ENCODE results near the gene CLIP1.
"Not testable (repeated sequence)": the region's sequence is repeated elsewhere in the genome, so short reads cannot be mapped to it uniquely, and the experiment has no call there.

The CLIP1 gene

DNA sequence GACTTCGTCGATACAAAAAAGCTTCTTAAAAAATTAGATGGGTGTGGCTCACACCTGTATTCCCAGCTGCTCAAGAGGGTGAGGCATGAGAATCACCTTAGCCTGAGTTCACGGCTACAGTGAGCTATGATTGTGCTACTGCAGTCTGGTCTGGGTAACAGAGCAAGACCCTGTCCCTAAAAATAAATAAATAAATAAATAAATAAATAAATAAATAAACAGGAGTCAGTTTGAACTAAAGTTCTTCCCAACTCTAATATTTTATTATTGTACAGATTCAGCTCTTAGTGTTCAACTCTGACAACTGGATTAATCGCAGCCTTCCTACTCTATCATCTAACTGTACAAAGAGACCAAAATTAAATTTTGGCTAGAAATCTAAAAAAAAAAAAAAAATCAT, 12.7 kb upstream of the CLIP1 start:
- no peak for DNase-seq (ENCODE audit: low spot score)

- not testable (repeated sequence) for DNase-seq (ENCODE audit: low spot score)
Measured at GRCh38 chr12:122429043-122429442, 6.6 kb upstream of the CLIP1 start.

DNA sequence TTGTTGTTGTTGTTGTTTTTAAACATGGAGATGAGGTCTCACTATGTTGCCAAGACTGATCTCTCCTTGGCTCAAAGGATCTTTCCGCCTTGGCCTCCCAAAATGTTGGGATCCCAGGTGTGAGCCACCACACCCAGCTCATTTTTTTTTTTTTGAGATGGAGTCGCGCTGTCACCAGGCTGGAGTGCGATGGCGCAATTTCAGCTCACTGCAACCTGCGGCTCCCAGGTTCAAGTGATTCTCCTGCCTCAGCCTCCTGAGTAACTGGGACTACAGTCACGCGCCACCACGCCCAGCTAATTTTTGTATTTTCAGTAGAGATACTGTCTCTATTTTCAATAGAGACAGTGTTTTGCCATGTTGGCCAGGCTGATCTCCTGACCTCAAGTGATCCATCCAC, 4.9 kb upstream of the CLIP1 start:
- DNase-seq (ENCODE audit: low spot score): no peak

DNA sequence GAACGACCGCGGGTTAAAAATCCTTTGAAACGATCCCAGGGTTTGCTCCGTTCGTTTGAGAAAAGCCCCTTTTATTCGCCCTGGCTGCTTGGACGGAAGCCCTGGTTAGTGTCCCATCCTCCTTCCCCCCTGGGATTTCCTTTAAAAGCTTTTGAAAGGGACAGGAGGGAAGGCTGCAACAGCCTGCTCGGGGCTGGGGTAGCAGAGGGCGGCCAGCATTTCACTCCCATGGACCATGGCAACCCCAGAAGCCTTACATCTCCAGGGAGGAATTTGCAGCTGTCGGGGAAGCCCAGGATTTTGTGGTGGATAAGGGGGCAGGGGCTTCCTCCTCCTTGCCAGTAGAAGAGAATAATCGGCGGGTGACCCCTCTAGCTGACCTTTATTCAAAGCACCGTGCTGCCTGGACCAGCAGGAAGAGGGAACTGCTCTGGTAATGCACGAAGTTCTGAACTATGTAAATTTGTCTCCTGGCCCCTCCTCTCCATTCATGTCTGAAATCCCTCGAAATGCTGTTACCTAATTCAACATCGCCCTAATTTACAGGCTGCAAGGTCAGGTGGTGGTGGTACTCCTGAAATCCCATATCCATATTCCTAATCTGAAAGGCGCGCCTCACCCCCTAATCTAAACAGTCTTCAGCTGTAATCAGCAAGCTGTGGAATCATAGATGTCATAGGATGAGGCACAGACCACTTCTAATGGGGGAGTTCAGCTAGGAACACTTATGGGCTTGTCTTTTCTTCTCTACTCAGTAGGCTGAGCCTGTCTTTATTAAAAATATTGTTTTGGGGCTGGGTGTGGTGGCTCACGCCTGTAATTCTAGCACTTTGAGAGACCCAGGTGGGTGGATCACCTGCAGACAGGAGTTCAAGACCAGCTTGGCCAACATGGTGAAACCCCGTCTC, 1.0 kb upstream of the CLIP1 start:
- peak; percentile 95 for DNase-seq (ENCODE audit: low spot score)

DNA sequence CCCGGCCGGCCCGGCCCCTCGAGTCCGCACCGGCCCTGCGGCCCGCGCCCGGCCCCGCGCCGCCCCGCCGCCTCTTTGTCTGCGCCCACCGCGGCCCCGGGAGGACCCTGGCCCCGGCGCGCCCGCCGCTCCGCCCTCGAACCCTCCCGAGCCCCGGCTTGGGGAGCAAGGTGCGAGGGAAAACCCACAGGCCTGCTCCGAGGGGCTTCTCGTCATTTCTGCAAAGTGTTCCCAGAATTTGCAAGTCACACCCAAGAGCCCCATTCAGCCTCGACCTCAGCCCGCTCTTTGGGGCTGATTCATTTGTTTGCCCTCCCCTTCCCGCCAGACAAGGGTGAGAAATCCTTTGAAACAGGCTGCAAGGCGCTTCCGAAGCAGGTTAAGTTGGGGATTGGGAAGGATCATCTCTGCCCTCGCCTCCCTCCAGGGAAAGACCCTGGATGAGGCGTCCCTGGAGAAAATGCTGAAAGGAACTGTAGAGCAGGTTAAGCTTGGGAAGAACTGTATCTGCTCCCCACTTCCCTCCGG, 325 bp upstream of the CLIP1 start:
- peak; percentile 77 for DNase-seq (ENCODE audit: low spot score)

DNA sequence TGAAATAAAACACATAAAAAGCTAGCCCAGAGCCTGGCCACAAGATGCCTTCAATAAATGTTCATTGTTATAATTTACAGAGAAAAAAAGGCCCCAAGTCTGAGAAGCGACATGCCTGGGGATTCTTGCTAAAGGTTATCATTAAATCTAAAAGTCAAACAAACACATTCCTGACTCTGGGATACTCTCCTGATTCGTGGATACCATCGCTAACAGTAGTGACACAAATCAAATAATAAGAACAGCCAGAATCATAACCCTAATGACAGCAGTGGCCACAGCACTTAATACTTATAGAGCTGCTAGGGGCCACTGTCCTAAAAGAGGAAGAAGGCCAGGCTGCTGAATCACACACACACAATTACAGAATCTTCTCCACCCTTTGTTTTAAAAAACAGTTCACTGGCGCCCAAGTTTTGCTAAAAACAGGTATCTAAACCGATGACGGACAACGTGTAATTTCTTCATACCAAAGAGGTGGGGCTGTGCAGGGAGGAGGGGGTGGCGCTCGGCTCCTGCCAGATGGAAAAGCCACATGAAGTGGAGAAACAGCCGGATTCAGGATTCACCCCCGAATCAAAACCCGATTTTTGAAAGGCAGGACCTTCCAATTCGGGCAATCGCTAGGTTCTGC, 1.2 kb downstream of the CLIP1 start:
- no peak for DNase-seq (ENCODE audit: low spot score)

DNA sequence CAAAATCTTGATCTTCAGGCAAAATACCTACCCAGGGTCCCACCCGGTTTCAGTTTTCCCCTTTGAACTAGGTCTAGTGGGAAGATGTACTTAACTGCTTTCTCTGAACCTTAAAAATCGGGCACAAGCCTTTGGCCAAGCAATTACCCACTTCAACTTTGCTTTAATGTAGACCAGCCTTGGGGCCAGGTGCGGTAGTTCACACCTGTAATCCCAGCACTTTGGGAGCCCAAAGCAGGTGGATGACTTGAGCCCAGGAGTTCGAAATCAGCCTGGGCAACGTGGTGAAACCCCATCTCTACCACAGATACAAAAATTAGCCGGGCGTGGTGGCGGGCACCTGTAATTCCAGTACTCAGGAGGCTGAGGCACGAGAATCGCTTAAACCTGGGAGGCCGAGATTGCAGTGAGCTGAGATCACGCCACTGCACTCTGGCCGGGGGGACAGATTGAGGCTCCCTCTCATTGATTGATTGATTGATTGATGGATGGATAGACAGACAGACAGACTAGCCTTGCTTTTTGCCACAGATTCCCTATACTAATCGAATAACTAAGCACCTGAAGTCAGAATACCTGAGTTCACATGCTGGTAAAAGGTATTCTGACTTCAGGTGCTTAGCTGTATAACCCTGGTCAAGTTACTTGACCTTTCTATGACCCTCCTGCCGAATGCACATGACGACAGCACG, 1.9 kb downstream of the CLIP1 start:
- no peak for DNase-seq (ENCODE audit: low spot score)

- not testable (repeated sequence) for DNase-seq (ENCODE audit: low spot score)
Measured at GRCh38 chr12:122419094-122419493, 3.4 kb downstream of the CLIP1 start.

- DNase-seq (ENCODE audit: low spot score): not testable (repeated sequence)
Measured at GRCh38 chr12:122415665-122416064, 6.8 kb downstream of the CLIP1 start.

DNA sequence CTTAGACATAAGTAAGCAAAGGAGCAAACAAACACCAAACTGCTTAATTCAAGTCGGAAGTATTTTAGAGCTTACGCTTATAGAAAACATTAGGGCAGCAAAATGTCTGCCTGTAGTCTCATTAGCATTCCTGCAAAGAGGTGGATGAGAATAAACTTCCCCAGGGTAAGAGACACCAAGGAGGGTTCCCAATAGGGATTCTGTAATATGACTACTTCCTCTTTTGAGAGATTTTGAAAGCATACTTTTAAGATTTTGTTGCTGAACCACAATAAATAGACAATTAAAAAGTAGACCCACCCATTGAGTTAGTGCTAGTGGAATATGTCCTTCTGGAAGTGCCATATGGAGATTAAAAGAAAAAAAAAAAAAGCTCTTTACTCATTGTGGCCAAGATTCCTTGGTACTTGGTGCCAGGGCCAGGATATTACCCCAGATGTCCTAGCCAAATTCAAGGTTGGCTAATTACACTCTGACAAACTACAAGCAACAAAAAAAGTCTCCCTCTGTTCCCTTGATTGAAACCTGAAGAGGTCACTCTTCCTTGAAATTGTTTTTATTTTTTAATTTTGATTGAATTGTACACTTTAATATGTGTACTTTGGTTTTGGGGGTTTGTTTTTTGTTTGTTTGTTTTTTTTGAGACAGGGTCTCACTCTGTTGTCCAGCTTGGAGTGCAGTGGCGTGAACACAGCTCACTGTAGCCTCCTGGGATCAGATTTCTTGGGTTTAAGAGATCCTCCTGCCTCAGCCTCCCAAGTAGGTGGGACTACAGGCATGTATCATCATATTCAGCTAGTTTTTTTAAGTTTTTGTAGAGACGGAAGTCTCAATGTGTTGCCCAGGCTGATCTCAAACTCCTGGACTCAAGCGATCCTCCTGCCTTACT, 8.7 kb downstream of the CLIP1 start:
- no peak for DNase-seq (ENCODE audit: low spot score)

DNA sequence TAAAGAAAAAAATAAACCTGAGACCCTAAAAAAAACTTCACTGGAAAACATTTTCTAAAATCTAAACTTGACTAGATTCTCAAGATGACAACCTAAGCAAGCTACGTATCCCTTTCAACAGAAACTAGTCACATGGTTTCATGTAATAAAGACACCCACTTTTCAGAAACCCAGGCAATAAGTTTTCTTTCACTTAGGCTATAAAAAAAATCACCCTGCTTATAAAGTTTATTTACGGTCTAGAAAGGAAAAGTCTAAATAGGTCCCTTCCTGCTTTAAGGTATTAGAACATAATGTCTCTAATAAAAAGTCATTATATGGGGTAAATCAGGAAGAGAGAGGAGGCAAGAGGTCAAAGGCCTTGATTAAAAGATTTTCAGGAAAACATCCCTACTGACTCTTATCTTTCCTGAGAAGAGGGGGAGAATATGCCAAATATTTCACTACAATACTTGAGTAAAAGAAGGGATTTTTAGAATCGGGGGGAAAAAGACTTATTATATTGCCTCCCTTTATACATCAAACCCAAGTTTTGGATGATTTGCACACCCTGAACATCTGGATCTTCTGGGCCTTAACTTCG, 9.5 kb downstream of the CLIP1 start:
- no peak for DNase-seq (ENCODE audit: low spot score)

DNA sequence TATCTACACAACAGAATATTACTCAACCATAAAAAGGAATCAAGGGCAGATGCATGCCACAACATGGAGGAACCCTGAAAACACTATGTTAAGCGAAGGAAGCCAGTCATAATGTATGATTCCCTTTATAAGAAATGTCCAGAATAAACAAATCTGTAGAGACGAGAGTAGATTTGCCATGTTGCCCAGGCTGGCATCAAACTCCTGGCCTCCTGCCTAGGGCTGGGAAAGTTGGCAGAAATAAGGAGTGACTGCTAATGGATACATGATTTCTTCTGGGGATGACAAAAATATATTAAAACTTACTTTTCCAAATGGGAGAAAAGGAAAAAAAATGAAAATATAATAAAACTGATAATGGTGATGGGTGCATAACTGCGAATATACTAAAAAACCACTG, 10.9 kb downstream of the CLIP1 start:
- no peak for DNase-seq (ENCODE audit: low spot score)

DNA sequence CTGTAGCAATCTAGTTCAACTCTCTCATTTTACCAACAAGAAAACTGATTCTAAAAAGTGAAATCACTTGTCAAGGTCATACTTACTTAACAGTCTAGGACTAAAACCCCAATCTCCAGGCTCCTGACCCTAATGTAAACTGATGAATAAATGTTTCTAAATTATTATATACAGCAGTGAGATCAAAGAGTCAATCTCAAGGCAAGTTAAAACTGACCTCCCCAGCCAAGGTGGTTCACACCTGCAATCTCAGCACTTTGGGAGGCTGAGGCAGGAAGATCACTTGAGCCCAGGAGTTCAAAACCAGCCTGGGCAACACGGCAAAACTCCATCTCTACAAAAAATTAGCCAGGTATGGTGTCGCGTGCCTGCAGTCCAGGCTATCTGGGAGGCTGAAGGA, 15.3 kb downstream of the CLIP1 start:
- no peak for DNase-seq (ENCODE audit: low spot score)

DNA sequence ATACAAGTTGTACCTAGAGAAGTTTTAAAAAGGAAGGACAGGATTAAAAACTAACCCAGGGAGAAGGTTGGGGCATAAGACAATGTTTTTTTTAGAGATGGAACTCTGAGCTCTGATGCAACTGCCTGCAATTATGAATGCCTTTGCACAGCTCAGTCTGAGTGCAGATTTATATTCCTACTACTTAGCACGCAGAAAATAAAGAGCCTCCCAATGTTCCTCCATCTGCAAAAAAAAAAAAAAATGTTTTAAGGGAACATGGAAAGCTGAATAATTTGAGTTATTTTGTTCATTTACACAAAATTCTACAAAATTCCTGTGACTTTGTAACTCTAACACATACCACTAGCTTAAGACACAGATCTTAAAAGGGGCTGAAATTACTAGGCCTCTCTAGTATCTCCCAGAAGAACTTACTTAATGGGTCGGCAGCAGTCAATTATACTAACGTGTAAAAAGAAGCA, 15.7 kb downstream of the CLIP1 start:
- no peak for DNase-seq (ENCODE audit: low spot score)

GRCh38 chr12:122403831-122404230, 18.6 kb downstream of the CLIP1 start:
- DNase-seq (ENCODE audit: low spot score): no peak

DNA sequence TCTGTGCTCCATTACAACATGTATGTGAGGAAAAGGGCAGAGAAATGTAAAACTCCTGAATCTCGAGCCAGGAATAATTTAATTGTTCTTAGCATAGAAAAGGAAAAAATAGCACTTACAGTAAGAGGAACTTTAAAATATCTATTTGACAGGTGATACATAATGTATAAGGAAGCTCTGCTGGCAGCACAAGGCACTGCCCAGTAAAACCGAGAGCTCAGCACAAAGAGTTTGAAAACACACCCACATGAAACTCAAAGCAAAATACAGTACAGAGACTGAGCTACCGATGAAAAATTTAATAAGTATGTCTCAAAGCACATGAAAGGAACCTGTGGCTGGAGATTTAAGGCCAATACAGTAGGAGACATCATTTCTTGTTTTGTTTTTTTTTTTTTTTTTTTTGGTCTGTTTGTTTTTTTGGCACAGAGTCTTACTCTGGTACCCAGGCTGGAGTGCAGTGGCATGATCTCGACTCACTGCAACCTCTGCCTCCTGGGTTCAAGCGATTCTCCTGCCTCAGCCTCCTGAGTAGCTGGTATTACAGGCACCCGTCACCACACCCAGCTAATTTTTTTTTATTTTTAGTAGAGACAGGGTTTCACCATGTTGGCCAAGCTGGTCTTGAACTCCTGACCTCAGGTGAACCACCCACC, 19.2 kb downstream of the CLIP1 start:
- DNase-seq (ENCODE audit: low spot score): no peak

DNA sequence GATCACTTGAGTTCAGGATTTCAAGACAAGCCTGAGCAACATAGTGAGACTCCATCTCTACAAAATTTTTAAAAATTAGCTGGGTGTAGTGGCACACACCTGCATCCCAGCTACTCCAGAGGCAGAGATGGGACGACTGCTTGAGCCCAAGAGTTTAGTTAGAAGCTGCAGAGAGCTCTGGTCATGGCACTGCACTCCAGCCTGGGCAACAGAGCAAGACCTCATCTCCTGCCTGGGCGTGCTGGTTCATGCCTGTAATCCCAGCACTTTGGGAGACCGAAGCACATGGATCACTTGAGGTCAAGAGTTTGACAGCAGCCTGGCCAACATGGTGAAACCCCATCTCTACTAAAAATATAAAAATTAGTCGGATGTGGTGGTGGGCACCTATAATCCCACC, 20.2 kb downstream of the CLIP1 start:
- DNase-seq (ENCODE audit: low spot score): no peak

- peak; percentile 70 for DNase-seq (ENCODE audit: low spot score)
Measured at GRCh38 chr12:122399592-122400373, 22.7 kb downstream of the CLIP1 start.

DNA sequence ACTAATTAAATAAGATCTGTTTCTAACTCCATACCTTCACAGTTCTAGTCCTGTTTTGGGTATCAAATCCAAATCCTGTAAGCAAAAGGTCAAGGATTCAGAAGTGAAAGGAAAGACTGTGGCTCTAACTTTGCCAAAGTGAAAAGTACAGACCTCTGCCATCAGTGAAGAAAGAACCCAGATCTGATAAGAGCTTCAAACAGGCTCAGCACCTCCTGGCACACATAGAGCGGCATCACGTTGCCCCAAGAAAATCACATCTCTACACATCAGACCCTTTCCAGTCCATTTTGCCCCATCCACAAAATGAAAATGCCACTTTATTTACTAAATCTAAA, 23.2 kb downstream of the CLIP1 start:
- DNase-seq (ENCODE audit: low spot score): no peak

- DNase-seq (ENCODE audit: low spot score): not testable (repeated sequence)
Measured at GRCh38 chr12:122397981-122398380, 24.5 kb downstream of the CLIP1 start.

Data from ecto neural progenitor cell (in vitro differentiated cells).